ENCODE data around the gene A1CF. TPM values are rescaled to one million over a fixed set of nuclear protein-coding genes. Genes with fewer than 3 reads are reported as not detected.
"Not testable (repeated sequence)": the region's sequence is repeated elsewhere in the genome, so short reads cannot be mapped to it uniquely, and the experiment has no call there.

Gene A1CF
- total RNA-seq, 1 donor from 2014 or later, result not detected

- Mint-ChIP-seq H3K4me1 (ENCODE audit: low read depth) (no peaks in the 10 kb centered on the region), H3K4me3 (ENCODE audit: unreplicated experiment) (no peak overlapping the region), H3K27me3 (ENCODE audit: low read depth) (peaks cover 31% of the 10 kb centered on the region), H3K36me3 (ENCODE audit: low read depth) (no peaks in the 10 kb centered on the region), H3K27ac (ENCODE audit: unreplicated experiment) (no peak overlapping the region), H3K9me3 (ENCODE audit: low read depth) (no peaks in the 10 kb centered on the region)
- TF ChIP-seq CTCF (IDR thresholded peaks at IDR 0.05), result no peak
- DNase-seq (ENCODE audit: low spot score), result no peak
Observed at GRCh38 chr10:50882540-50882983, 2.9 kb downstream of the A1CF start.

GRCh38 chr10:50881046-50881445 is 4.4 kb downstream of the A1CF start:
- H3K36me3 Mint-ChIP-seq (ENCODE audit: low read depth); DNase-seq (ENCODE audit: low spot score); H3K9me3 Mint-ChIP-seq (ENCODE audit: low read depth); H3K4me1 Mint-ChIP-seq (ENCODE audit: low read depth); H3K4me3 Mint-ChIP-seq (ENCODE audit: unreplicated experiment); H3K27ac Mint-ChIP-seq (ENCODE audit: unreplicated experiment): not testable (repeated sequence)
- peaks cover 29% of the 10 kb centered on the region for H3K27me3 Mint-ChIP-seq (ENCODE audit: low read depth)

GRCh38 chr10:50876429-50876828 is 9.0 kb downstream of the A1CF start:
- DNase-seq (ENCODE audit: low spot score), result no peak
- no peak overlapping the region for H3K4me3 Mint-ChIP-seq (ENCODE audit: unreplicated experiment)
- H3K27me3 Mint-ChIP-seq (ENCODE audit: low read depth), result peaks cover 35% of the 10 kb centered on the region
- H3K36me3 Mint-ChIP-seq (ENCODE audit: low read depth), result no peaks in the 10 kb centered on the region
- TF ChIP-seq CTCF (IDR thresholded peaks at IDR 0.05), result no peak
- H3K9me3 Mint-ChIP-seq (ENCODE audit: low read depth), result no peaks in the 10 kb centered on the region
- no peaks in the 10 kb centered on the region for H3K4me1 Mint-ChIP-seq (ENCODE audit: low read depth)
- no peak overlapping the region for H3K27ac Mint-ChIP-seq (ENCODE audit: unreplicated experiment)

GRCh38 chr10:50874723-50875122 is 10.7 kb downstream of the A1CF start:
- Mint-ChIP-seq H3K4me1 (ENCODE audit: low read depth) (no peaks in the 10 kb centered on the region), H3K9me3 (ENCODE audit: low read depth) (no peaks in the 10 kb centered on the region), H3K27me3 (ENCODE audit: low read depth) (peaks cover 43% of the 10 kb centered on the region), H3K36me3 (ENCODE audit: low read depth) (no peaks in the 10 kb centered on the region), H3K27ac (ENCODE audit: unreplicated experiment) (no peak overlapping the region), H3K4me3 (ENCODE audit: unreplicated experiment) (no peak overlapping the region)
- DNase-seq (ENCODE audit: low spot score), result no peak
- no peak for TF ChIP-seq CTCF (IDR thresholded peaks at IDR 0.05)

GRCh38 chr10:50866317-50866716 is 19.1 kb downstream of the A1CF start:
- Mint-ChIP-seq H3K4me1 (ENCODE audit: low read depth) (no peaks in the 10 kb centered on the region), H3K9me3 (ENCODE audit: low read depth) (no peaks in the 10 kb centered on the region), H3K27me3 (ENCODE audit: low read depth) (peaks cover 44% of the 10 kb centered on the region), H3K27ac (ENCODE audit: unreplicated experiment) (no peak overlapping the region), H3K36me3 (ENCODE audit: low read depth) (no peaks in the 10 kb centered on the region), H3K4me3 (ENCODE audit: unreplicated experiment) (no peak overlapping the region)
- no peak for DNase-seq (ENCODE audit: low spot score)
- TF ChIP-seq CTCF (IDR thresholded peaks at IDR 0.05), result no peak

- no peak for TF ChIP-seq CTCF (IDR thresholded peaks at IDR 0.05)
- Mint-ChIP-seq H3K27me3 (ENCODE audit: low read depth) (peaks cover 34% of the 10 kb centered on the region), H3K36me3 (ENCODE audit: low read depth) (no peaks in the 10 kb centered on the region), H3K4me1 (ENCODE audit: low read depth) (no peaks in the 10 kb centered on the region), H3K27ac (ENCODE audit: unreplicated experiment) (no peak overlapping the region), H3K4me3 (ENCODE audit: unreplicated experiment) (no peak overlapping the region), H3K9me3 (ENCODE audit: low read depth) (no peaks in the 10 kb centered on the region)
- DNase-seq (ENCODE audit: low spot score), result no peak
Observed at GRCh38 chr10:50862719-50863118, 22.7 kb downstream of the A1CF start.

All from chondrocyte (in vitro differentiated cells).